Skin epidermis (tissue), 12 donors: ENCODE results near the gene CMIP.
A peak's percentile ranks its signal among the peaks of the same experiment; 100 is the strongest.

Source experiments
- H3K27ac ChIP-seq, 21 experiments: fragments of 200-600 bp; sonication (generic) in 11 of 21; one replicate each; pipeline ENCODE4 v1.5.0; 2020; ENCODE audit warnings: mild to moderate bottlenecking in 3 of 21, inconsistent platforms in 2 of 21, moderate library complexity in 2 of 21
- H3K4me3 ChIP-seq, 7 experiments: fragments of 200-600 bp; sonication (generic) in 2 of 7; one replicate each; pipeline ENCODE4 v1.5.0; 2020; ENCODE audit warnings: inconsistent platforms in 2 of 7, mild to moderate bottlenecking in 2 of 7, moderate library complexity in 1 of 7

Gene CMIP

DNA sequence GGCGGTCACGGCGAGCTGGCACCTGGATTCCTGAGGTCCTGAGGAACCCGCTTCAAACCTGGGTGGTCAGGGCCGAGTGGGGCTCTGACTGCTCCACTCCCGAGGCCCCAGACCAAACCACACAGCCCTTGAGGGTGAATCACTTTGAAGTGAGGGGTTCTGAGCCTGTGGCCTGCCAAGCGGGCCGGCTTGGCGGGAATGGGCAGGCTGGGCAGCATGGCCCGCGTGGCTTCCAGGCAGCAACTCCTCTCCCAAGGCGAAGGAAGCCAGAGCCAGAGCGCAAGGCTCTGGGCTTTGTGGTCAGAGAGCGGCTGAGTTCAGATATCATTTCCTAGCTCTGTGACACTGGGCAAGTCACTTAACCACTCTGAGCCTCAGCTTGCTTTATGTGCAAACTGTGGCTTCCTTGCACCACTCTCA lies 42.7 kb downstream of the CMIP start:
- Histone ChIP-seq H3K4me3 (no peak overlapping the region), H3K27ac (peak overlapping the region in 12 of 21 experiments; percentile 26 to 68 (median 56))

DNA sequence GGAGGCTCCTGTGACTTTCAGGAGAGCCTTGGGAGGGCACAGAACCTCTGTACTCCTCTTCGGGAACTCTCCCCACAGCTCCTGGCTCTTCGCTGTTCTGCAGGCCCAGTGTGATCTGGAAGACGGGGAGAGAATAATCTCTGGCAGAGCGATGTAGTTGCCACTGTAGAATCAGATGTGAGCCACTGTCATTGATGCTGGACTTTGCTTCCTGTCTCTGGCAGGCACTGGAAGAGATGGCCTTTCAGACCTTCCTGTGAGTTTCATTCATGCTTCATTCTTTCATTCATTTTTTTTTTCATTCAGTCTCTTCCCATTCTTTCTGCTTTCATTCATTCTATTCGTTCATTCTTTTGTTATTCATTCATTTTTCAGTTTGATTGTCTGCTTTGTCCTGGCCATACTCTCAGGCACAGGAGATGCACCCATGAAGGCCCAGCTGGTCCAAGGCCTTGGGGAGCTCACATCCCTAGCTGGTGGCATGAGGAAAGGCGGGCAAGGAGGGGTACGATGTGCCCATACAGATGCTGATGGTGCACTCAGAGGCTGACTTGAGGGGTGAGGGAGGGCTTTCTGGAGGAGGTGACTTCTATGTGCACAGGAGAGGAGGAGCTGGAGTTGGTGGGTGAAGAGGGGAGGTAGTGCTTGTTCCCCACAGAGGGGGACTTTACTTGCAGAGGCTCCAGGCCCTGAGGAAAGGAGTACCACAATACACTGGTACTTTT lies 44.2 kb downstream of the CMIP start:
- H3K27ac ChIP-seq: no peak overlapping the region
- no peak overlapping the region for H3K4me3 ChIP-seq

DNA sequence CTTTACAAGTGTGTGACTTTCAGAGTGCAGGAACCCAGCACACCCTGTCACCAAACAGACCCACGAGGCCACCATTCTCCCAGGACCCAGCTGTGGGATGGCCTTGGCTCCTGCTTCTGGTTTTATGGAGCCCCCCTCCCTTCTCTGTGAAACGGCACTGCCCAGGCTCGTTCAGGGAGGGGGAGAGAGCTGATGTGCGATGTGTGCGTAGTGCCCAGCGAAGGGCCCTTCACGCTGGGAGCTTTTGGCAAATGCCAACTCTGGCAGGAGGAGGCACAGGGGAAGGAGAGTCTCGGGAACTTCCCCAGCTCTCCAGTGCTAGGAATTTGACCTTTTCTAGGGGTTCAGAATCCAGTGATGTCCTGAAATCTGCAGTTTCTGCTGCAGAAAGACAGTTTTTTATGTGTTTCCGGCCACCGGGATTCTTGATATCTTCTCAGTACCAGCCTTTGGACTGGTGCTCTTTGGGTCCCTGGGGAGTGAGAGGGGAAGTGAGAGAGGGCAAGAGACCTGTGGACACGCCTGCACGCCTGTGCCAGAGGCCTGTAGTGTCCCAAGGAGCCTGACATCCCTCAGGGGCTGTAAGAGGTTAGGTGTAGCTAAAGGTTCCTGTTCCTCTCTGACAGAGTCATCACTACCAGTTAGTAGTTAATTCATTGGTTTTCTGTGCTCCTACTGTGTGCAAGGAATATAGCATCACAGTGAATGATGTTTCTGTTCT lies 45.1 kb downstream of the CMIP start:
- peak overlapping the region in 1 of 21 experiments; percentile 45 for H3K27ac ChIP-seq

DNA sequence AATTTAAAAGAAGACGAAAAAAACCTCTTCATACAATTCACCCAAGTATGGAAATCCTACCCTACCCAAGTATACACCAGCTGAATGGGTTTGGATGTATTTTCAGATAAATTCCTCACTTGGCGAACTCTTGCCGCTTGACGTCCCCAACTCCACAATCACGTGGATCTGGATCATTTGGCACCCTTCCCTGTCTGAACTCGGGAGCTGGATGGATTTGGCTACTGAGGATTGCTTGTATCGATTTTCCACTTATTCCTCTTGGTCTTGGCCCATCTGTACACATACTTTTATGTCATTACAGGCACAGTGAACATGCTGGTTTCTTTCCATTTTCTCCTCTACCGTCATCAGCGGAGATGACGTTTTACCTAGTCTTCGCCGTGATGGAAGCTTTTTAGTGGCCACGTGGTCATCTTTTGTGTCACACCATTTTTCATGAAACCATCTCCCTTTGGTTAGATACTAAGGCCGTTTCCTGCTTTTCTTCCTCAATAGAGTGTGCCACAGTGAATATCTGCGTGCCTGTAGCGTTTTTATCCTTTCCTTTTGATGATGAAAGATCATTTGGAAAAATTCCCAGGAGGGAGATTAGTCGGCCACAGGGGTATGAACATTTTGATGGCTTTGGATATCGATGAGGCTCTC lies 47.1 kb downstream of the CMIP start:
- H3K27ac ChIP-seq: peak overlapping the region in 17 of 21 experiments; percentile 5 to 87 (median 73)
- H3K4me3 ChIP-seq: no peak overlapping the region

More for the DNA sequence above, 45.1 kb downstream of the CMIP start:
- H3K4me3 ChIP-seq: no peak overlapping the region

GRCh38 chr16:81492311-81492761 lies 47.7 kb downstream of the CMIP start:
- Histone ChIP-seq H3K4me3 (no peak overlapping the region), H3K27ac (peak overlapping the region in 19 of 21 experiments; percentile 51 to 87 (median 76))

GRCh38 chr16:81492965-81493754 lies 48.6 kb downstream of the CMIP start:
- H3K27ac ChIP-seq: peak overlapping the region in 19 of 21 experiments; percentile 28 to 87 (median 76)
- no peak overlapping the region for H3K4me3 ChIP-seq

- H3K27ac ChIP-seq: peak overlapping the region in 20 of 21 experiments; percentile 9 to 87 (median 77)
- no peak overlapping the region for H3K4me3 ChIP-seq
Observed at GRCh38 chr16:81493755-81494433, 49.3 kb downstream of the CMIP start.

GRCh38 chr16:81494434-81494806 lies 49.8 kb downstream of the CMIP start:
- H3K27ac ChIP-seq: peak overlapping the region in 18 of 21 experiments; percentile 23 to 87 (median 78)
- no peak overlapping the region for H3K4me3 ChIP-seq

- no peak overlapping the region for H3K4me3 ChIP-seq
- peak overlapping the region in 11 of 21 experiments; percentile 32 to 85 (median 80) for H3K27ac ChIP-seq
Observed at GRCh38 chr16:81494888-81495287, 50.3 kb downstream of the CMIP start.

DNA sequence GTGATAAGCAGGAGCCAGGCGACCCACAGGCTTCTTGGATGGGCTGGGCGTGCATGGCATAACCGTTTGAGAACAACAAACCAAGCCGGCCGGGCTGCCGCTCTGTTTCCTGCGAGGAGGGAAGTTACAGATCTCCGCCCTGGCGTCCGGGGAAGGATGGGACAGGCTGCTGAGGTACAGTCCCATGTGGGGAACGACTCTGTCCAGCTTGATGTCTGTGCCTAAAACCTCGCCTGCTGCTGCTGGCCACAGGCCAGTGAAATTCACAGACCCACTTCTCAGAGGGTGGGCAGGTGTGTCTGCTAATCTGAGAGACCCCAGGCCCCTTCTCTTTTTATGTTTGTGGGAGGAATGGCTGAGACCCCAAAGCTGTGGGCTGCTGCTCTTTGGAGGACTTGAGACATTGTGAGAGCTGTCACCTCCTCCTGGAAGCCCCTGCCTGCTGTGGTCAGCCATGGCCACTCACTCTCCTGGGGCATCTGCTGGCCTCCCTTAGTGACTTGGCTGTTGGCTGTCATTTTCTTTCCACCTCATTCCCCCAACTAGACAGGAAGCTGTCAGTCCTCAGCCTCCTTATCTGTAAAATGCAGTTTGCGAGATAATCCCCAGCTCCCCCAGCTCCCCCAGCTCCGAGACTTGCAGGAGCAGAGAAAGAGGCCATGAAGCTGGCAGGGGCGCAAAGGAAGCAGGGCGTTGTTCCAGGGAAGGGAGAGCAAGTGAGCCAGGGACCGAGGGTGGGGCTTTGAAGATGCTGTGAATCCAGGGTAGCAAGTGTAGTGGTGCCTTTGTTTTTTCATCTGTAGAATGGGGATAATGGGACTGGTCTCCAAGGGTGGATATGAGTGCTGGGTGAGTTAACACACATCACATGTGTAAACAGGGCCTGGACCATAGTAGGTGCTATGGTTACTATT lies 51.0 kb downstream of the CMIP start:
- H3K27ac ChIP-seq: peak overlapping the region in 13 of 21 experiments; percentile 9 to 85 (median 53)

DNA sequence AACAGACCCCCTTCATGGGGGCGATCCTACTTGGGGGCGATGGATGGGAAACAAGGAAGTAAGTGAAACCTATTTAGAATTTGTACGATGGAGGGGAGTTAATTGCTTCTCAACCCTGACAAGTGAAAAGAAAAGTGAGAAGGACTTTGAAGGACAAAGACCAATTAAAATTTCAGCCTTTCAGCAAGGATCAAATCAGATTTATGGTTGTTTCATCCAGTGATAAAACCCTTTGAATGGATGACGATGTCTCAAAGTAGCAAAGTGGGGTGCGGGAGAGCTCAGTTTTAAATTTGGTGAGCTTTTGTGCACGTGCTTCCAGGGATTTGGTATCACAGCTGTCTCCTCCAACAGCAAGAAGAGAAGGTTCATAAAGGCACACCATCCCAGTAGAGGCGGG lies 51.7 kb downstream of the CMIP start:
- H3K27ac ChIP-seq: no peak overlapping the region
- H3K4me3 ChIP-seq: no peak overlapping the region

More for the DNA sequence above, 51.0 kb downstream of the CMIP start:
- no peak overlapping the region for H3K4me3 ChIP-seq

DNA sequence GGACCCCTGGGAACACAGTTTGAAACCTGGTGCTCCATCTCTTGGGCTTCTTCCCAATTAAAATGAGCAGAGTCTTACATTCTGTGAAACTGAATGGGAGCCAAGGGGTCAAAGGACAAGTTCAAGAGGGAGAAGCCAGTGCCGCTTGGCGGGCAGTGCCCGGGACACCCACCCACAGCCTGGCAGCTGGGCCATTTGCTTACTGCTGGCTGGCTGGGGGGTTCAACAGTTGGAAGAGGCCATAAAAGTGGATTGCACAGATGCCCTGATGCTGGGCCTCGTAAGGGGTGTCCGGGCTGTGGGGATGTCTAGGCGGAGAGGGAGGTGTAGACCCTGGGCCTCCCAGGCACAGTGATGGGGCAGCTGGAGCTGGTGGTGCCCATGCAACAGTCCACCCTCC lies 52.1 kb downstream of the CMIP start:
- Histone ChIP-seq H3K27ac (peak overlapping the region in 2 of 21 experiments; percentile 12 to 43), H3K4me3 (no peak overlapping the region)

DNA sequence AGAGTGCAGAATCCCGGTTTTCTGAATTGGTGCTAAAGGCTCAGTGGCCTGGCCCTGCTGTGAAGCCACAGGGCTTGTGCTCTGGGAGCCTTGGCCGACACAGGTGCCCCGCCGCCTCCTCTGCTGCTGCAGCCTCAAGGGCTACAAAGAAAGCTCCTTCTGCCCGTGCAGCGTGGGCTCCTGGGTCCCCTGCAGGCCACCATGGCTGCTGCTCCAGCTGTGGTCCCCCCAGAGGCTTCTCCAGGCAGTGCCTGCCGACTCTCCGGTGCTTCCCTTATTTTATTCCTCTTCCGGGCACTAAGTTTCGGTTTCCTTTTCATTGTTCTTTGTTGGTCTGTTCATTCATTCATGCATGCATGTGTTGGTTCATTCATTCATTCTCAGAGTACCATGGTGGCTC lies 53.1 kb downstream of the CMIP start:
- no peak overlapping the region for H3K4me3 ChIP-seq
- H3K27ac ChIP-seq: peak overlapping the region in 11 of 21 experiments; percentile 11 to 54 (median 35)

DNA sequence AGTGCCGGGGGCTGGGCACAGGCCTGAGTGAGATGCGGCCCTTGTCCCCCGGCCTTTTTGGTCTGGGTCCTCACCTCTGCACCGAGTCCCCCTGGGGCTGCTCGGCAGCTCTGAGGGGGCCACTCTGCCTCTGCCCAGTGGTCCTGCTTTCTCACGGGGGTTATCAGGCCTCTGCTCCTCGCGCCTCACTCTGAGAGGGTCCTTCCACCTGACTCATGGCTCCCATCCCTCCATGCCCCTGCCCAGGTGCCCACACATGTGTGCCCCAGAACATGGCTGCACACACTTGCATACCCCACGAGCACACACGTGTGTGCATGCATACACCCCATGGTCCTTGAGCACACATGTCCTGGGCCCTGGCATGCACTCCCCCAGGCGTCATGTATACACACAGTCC lies 53.7 kb downstream of the CMIP start:
- Histone ChIP-seq H3K27ac (peak overlapping the region in 2 of 21 experiments; percentile 11 to 12), H3K4me3 (no peak overlapping the region)

- Histone ChIP-seq H3K4me3 (no peak overlapping the region), H3K27ac (peak overlapping the region in 10 of 21 experiments; percentile 10 to 72 (median 28))
Observed at GRCh38 chr16:81499576-81500380, 55.2 kb downstream of the CMIP start.

DNA sequence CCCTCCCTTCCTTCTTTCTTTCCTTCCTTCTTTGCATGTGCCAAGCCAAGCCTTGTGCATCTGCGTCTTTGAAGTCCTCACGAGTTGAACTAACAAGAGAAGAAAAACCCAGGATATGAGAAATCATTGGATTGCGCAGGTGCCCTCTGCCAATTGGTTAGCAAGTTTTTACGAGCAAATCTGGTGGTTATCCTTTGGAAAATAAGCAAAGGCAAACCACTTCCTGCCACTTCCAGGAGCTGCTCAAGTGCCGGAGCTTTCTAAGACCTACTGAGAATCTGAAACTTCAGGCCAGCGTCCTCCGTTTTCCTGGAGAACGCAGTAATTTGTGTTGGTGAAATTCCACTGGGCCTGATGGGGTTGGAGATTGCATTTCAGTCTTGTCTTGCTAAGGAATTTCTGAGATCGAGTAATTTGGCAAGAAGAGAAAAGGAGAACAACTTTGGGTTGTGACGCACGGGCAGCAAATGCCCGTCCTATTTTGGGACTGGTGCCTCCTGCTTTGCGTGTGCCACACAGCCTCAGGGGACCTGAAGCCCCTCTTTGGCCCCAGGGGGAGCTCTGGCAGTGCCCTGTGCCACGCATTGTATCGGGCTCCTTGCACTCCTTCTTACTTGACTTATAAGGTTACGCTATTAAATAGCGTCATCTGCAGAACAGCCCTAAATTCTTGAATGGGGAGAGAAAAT lies 56.4 kb downstream of the CMIP start:
- H3K4me3 ChIP-seq: no peak overlapping the region
- peak overlapping the region in 10 of 21 experiments; percentile 6 to 59 (median 30) for H3K27ac ChIP-seq
